ENCODE results near the gene MRPL55.
A peak's percentile ranks its signal among the peaks of the same experiment; 100 is the strongest.
"Not testable (repeated sequence)": the region's sequence is repeated elsewhere in the genome, so short reads cannot be mapped to it uniquely, and the experiment has no call there.

Gene MRPL55

DNA sequence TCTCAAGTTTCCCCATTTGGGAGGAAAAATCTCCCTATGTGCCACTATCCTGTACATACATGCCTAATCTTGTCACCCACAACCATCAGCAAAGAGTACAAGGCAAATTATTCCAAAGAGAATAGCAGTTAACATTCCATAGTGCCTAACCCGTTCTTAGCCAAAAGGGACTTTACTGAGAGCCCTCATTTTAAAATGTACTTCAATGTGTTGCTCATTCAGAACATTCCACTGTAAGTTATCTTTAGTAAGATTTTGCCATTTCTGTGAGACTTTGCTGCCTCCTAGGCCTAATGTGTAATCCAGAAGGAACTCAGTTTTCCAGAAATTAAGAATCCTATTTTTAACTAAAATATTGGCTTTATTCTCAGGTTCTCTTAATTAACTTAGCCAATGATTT, 11.3 kb upstream of the MRPL55 start:
- DNase-seq: no peak

DNA sequence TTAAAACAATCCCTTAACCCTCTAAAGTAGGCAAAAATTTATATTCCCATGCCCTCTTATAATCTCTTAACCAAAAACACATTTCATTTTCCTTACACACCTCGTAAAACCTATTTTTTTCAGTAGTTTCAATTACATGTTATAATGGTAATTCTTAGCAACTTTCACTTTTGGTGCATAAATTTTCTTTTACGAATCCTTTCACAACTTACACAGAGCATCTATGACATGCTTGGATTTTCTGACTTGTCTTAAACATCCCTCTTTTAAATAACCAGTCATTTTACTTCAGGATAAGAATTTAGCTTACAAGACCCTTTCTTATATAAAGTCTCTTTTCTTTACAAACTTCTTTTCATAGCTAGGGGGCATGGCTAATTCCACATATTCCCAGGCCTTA, 8.9 kb upstream of the MRPL55 start:
- no peak for DNase-seq

DNA sequence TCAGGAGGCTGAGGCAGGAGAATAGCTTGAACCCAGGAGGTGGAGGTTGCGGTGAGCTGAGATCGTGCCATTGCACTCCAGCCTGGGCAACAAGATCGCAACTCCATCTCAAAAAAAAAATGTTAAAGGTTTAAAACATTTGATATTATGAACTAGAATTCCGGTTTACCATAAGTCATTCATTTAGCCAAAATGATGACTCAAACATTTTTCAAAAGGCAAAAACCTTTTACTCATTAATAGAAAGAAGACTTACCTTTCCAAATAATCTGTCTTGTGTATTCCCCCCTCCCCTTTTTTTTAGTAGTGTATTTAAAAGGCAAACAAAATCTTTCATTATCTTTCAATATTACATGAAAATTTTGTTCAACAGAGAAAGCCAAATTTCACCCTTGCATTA, 8.2 kb upstream of the MRPL55 start:
- DNase-seq: no peak

GRCh38 chr1:228114827-228115226, 5.7 kb upstream of the MRPL55 start:
- no peak for DNase-seq

DNA sequence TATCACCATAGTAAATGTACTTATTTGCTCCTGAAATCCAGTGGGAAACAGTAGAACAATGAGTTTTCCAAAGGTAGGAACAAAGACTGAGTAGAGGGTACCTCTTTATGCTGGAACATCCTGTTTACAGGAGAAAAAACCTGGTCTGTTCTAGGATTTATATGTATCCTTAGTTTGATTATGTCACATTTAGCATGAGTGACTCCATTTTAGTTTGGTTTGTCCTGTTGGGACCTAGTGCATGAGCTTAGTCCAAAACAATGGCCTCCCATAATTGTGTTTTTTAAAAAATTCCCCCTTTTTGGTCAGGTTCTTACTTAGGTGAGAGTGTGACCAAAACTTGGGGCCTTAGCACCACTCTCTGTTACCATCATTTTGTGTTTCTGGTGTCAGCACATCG, 3.5 kb upstream of the MRPL55 start:
- no peak for DNase-seq

GRCh38 chr1:228112167-228112566, 3.1 kb upstream of the MRPL55 start:
- DNase-seq: no peak

DNA sequence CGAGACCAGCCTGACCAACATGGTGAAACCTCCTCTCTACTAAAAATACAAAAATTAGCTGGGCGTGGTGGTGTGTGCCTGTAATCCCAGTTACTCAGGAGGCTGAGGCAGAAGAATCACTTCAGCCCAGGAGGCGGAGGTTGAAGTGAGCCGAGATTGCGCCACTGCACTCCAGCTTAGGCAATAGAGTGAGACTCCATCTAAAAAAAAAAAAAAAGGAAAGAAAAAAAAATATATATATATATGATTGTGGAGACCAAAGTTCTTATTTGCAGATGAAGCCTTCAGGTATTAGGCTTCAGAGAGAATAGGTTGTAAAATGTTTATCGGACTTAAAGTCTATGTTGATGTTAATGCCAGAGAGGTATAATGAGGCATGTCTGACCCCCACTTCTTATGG, 2.2 kb upstream of the MRPL55 start:
- DNase-seq: not testable (repeated sequence)

GRCh38 chr1:228110556-228110955, 1.5 kb upstream of the MRPL55 start:
- DNase-seq: no peak

DNA sequence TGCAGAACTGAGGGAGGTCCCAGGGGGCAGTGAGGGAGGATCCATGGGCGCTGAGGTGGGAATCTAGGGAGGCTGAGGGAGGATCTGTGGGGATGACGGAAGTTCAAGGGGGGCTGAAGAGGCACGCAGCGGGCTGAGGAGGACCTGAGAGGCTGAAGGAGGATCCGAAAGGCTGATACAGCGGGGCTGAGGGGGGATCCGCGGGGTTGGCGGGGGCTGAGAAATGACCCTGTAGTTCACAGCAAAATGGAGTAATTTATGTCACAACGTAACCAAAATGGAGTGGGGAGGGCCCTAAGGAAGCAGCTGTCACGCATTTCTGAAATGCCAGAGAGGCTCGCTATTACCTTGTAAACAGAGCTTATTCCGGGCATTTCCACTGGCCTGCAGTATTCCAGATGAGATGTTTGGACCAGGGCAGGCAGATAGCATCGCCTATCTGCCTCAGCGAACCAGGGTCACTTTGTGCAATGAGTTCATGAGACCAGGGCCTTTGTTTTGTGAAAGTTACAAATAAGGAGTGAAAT, 926 bp upstream of the MRPL55 start:
- no peak for DNase-seq

GRCh38 chr1:228108742-228109072, 392 bp downstream of the MRPL55 start:
- no peak for DNase-seq

DNA sequence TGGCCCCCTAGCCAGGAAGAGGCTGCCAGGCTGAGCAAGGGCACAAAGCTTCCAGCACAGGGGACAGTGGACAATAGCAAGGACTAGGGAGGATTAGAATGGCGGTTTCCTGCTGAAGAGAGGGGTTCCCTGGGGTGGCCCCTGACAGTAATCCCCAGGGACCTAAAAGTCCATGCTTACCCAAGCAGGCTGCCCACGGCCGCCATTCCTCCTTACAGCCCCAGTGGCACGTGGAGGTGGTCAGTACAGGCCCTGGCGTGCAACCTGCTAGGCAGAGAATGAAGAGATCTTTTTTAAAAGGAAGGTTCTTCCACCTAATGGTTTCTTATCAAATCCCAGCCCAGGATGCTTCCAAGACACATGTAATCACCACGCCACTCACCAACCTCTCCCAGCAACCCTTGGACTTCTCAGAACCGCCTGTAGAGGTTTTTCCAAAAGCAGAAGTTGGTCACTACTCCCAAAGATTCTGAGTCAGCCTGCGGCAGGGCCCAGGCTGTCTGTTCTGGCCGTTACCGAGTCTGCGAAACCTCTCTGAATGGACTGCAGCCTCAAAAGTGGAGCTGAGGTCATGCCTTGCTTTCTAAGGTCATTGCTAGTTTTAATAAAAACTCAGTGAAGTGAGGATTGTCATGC, 926 bp downstream of the MRPL55 start:
- no peak for DNase-seq

DNA sequence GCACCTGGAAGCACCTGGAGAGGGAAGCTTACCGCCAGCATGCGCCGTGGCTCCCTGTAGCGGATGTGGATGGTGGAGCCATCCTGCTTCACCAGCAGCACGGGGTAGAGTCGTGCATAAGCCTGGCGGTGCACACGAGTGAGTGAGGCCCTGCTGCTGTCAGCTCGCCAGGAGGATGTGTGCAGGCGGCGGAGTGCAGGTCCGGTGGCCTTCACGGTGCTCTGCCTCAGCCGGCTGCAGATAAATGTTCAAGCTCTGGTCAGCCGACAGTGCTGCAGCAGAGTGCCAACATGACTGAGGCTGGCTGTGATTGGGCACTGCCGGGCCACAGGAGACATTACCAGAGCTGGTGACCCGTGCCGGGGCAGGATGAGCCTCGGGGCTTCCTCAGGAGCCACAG, 1.5 kb downstream of the MRPL55 start:
- DNase-seq: no peak

- DNase-seq: no peak
Measured at GRCh38 chr1:228106800-228107054, 2.4 kb downstream of the MRPL55 start.

DNA sequence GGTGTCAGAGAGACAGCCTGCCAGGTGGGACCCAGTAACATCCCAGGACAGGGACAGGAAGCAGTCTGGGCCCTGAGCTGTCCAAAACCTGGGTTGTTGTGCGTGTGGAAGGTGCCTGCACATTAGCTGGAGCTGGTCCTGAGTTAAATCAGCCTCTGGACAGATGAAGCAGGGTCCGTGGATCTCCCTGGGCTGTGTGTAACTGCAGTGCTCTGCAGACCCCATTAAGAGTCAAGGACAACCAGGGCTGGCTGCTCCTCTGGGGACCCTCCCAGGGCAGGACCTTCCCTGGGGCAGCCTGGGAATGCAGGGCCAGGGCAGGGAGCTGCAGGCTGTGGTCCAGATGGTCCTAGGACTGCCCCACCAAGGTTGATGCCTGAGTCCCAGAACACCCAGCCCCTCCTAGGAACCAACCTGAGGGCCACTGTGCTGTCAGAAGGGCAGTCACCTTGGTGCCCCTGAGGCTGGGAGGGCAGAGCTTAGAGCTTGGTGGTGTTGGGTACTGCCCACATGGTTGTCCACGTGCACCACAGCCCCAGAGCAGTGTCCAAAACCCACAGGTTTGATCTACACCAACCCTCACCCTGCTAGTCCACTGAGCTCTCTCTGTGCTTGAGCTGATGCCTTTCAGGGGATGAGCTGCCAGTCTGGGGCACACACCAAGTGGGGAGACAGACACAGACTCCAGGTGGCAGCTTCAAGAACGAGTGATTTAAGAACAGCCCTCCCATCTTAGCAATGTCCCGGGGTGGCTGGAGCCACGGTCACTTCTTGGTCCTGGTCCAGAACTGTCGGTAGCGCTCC, 2.9 kb downstream of the MRPL55 start:
- no peak for DNase-seq

- DNase-seq: no peak
Measured at GRCh38 chr1:228105270-228105995, 3.7 kb downstream of the MRPL55 start.

DNA sequence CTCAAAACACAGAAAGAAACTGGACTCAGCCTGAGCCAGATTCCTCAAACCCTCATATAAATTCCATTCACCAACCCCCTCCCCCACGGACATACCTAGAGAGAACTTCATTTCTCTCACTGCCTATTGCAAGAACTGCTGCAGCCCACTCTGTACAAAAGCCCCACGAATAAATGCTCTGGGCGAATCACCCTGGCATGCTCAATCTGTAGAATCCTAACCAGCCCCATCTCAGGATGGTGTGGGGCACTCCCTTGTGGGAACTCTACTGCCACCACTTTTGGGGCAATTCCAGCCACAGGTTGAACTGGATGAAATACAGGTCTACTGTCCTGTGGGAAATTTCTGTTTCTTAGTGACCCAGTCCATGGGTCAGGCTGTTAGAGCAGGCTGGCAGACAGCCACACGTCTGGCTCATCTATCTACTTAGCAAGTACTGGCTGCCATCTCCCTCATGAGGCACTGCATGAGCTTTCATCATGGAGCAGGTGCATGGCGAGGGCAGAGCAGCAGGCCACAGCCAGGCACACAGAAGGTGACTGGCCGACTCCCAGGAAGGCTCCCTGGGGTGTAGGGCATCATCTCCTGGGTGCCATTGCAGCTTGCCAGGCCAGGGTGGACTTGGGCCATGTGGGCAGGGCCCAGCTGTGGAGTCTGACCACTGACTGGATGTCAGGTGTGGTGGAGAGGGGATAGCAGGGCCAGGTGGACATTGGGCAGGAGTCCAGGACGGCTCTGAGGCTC, 4.4 kb downstream of the MRPL55 start:
- no peak for DNase-seq

- peak; percentile 86 for DNase-seq
Measured at GRCh38 chr1:228102791-228103620, 6.1 kb downstream of the MRPL55 start, which contains the start of gene C1orf35. Gene C1orf35 (minus strand): TSS chr1:228103325. CDS start chr1:228103227, 98 bp downstream.

GRCh38 chr1:228101994-228102790, 6.9 kb downstream of the MRPL55 start:
- DNase-seq: peak; percentile 9

GRCh38 chr1:228101614-228101993, 7.5 kb downstream of the MRPL55 start:
- DNase-seq: no peak

- no peak for DNase-seq
Measured at GRCh38 chr1:228100822-228101613, 8.1 kb downstream of the MRPL55 start.

- DNase-seq: no peak
Measured at GRCh38 chr1:228099331-228099732, 9.8 kb downstream of the MRPL55 start.
